UCSD-AML1 (cell line): ENCODE measurements around the gene PCCA.
"Not testable (repeated sequence)": the region's sequence is repeated elsewhere in the genome, so short reads cannot be mapped to it uniquely, and the experiment has no call there.

Source experiments
- DNase-seq: peaks from one replicate; lab custom pipeline; 2025; ENCODE audit not compliant: unreplicated experiment; lab: John Stamatoyannopoulos, UW

The PCCA gene

GRCh38 chr13:100521851-100522617, 433.1 kb downstream of the PCCA start:
- DNase-seq: no peak

DNA sequence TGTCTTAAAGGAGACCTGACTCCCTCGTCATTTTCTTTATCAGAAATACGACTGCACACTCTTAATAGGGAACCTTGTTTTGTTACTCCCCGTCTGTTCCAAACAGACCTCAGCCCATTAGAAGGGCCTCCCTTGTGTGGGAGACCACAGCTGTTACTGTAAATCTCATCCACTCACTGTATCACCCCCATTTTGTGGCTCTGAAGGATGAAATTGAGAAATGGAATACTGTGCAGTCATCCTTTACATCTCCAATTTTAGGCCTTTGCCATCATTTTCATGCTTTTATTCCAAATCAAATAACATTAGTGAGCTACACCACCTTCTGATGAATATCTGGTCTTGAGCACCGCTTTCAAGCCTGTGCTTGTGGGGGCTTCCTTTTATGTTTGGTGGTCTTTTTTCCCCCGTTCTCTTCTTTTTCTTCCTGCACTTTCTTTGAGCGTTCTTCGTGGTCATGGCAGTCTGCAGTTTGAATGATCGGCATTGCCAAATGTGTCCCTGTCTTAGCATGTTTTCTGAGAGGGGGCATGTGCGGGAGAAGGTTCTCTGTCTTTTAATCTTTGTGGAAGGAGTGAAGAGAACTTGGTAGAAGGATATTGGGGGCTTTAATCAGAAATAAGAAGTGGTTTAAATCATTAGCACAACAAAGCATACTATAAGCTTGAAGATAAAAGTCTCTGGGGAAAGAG, 433.9 kb downstream of the PCCA start:
- DNase-seq: no peak

- DNase-seq: no peak
Measured at GRCh38 chr13:100523411-100523810, 434.5 kb downstream of the PCCA start.

DNA sequence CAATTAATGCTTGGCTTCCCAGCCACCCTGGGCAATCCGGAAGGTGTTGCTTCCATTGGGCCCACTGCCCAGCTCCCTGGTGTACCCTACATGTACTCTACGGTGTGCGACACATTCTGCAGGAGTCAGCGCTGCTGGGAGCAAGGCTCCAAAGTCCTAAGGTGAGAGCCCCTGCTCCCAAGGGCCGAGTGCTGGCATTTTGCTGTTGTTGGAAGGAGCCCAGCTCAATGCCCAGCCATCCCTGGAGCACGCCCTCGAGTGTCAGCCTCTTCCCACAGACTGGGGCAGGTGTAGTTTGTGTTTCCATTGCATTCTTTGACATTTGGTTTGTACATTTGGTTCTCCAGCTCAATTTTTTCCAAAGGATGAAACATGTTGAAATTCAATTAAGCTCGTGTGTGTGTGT, 435.1 kb downstream of the PCCA start:
- no peak for DNase-seq

GRCh38 chr13:100524688-100525087, 435.8 kb downstream of the PCCA start:
- not testable (repeated sequence) for DNase-seq

DNA sequence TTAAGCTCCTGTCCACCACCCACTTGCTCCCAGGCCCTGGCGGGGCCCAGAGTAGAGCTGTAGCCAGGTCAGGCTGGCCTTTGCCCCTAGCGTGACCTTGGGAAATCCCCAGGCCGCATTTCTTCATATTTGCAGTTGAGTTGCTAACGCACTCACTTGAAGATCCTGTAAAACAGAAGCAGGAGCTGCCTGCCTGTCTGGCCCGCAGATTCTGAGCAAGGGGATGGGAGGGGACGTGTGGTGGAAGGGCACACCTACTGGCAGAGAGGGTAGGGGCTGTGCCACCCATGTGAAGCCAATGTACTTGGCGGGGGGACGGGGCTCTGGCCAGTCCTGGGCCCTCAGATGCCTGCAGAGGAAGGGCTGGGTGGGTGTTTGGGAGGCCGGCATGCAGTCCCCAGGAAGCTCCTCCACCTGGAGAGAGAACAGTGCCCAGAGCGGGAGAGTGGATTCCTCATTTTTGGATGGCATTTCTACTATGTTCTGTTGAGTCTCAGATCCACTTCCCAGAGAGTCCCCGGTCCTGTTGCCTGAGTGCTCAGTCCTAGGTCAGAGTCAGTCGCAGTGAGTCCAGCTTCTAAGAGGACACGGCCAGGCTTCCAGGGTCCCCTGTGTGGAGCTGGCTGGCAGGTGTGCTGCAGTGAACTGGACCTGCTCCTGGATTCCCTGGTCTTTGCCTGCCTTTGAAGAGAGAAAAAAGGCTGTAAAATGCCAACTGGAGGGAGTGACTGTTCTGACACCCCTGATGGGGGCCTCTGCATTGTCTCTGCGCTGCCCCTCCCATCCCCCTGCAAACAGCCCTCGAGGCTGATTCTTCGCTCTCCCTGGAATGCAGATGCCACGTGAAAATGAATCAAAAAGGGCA, 436.8 kb downstream of the PCCA start:
- DNase-seq: no peak

- DNase-seq: no peak
Measured at GRCh38 chr13:100526318-100527000, 437.6 kb downstream of the PCCA start.

DNA sequence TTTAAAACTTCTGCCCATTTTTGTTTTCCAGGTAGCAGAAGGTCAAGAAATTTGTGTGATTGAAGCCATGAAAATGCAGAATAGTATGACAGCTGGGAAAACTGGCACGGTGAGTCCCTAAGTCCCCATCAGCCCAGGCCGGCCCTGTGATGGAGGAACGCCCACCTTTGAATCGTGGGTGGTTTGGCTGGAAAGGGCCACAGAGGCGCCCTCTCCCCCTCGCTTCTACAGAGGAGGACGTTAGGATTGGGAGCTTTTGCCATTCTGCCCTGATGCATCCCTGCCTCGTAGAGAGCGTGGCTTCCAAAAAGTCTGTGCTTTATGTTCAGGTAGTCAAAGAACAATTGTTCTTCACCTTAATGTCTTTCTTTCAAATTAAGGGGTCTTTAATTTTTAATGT, 438.8 kb downstream of the PCCA start:
- DNase-seq: no peak

DNA sequence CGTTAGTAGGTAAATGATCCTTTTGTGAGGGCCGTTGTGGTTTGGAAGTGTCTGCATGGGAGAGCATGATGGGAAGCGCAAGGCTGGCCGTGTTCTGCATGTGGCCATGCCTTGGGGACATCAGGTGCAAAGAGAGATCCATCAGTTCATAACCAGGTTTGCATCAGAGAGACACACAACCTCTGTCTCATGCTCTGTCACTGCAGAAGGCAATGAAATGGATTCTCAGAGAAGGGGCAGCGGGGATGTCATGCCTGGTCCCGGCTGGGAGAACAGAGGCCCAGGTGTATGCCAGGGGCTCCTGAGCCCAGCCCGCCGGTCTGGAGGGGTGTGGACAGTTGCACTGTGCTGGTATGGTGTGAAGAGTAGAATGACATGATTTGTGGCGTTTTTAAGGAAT, 439.5 kb downstream of the PCCA start:
- DNase-seq: no peak

DNA sequence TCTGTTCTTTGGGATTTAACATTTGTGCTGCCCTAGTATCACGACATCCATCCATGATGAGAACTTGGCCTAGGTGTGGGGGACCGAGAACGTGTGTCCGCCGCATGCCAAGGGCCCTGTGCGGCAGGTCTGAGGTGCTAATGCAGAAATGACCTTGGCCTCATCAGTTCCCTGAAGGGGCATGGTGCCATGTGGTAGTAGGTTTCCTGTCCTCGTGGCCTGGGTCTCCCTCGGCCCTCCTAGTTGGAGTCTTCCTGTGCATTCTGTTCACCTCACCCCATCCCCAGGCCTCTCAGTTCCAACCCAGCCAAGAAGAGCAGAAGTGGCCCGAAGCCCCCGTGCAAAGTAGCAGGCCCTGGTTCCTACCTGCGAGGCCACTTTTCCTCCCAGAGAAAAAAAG, 439.9 kb downstream of the PCCA start:
- DNase-seq: no peak

GRCh38 chr13:100529666-100530377, 440.9 kb downstream of the PCCA start:
- DNase-seq: no peak

- DNase-seq: no peak
Measured at GRCh38 chr13:100530671-100531213, 441.8 kb downstream of the PCCA start.

DNA sequence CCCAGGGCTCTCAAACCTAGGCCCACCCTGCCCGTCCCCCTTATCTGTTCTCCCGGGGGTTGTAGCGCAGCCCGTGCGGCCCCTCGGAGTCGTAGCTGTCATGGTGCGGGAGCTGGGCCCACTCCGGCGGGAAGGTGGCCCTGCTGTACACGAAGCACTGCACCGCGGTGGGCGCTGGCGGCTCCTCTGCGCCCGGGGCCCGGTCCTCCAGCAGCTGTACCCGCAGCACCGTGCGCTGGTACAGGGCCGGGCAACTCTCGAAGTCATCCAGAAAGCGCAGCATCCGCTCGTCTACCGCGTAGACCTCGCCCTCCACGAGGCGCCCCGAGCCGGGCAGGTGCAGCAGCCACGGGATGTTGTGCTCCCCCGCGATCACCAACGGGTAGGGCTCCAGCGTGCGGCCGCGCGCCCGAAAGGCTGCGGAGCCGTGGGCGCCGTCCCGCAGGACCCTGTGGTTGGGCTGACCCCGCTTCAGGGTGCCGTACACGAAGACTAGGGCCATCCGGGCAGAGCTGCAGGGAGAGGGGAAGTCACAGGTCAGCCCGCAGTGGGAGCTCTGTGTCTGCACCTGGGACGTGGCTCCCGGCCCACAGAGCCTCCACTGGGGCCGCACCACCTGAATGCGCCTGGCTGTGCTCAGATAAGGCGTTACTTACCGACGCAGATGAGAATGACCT, 443.3 kb downstream of the PCCA start:
- no peak for DNase-seq

- DNase-seq: no peak
Measured at GRCh38 chr13:100532836-100533435, 444.0 kb downstream of the PCCA start.

GRCh38 chr13:100533588-100534041, 444.7 kb downstream of the PCCA start:
- no peak for DNase-seq

GRCh38 chr13:100534147-100534843, 445.4 kb downstream of the PCCA start:
- no peak for DNase-seq

- DNase-seq: no peak
Measured at GRCh38 chr13:100534911-100535310, 446.0 kb downstream of the PCCA start.

DNA sequence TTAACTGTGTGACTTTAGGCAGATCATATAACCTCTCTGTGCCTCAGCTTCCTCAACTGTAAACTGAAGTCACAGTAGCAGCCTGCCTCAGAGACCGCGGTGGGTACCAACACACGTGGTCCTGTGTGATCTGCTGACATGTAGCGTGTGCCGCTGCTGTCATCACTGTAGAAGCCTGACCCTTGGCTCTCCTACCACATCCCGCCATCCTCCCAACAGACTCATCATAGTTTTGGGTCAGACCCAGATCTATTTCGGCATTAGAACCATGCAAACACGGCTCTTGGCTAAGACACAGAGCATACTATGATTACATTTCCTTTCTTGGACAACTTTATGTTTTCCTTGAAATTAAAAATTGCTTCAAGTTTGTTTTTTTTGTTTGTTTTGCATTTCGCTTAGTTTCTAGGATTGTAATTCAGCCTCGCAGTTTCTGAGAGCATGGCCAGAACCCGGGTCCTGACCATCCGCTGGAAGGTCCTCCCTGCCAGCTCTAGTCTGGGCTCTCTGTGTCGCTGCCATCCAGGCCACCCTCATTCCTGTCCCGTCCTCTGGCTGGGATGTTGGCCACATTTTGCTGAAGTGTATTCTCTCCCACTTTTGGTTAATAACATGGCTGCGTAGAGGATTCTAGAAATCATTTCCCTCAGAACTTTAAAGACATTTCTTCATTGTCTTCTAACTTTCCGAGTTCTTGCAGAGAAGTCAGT, 446.7 kb downstream of the PCCA start:
- no peak for DNase-seq
